HG02981 (cell line): ENCODE data around the gene STN1.

Source experiments
- ATAC-seq: cut with Tn5 transposase; IDR thresholded peaks from one replicate; pipeline ENCODE4 v1.9.1; 2021; ENCODE audit warnings: mild to moderate bottlenecking, moderate library complexity; ENCODE audit not compliant: unreplicated experiment

The STN1 gene

GRCh38 chr10:103895411-103896186 is 22.4 kb downstream of the STN1 start:
- no peak for ATAC-seq

DNA sequence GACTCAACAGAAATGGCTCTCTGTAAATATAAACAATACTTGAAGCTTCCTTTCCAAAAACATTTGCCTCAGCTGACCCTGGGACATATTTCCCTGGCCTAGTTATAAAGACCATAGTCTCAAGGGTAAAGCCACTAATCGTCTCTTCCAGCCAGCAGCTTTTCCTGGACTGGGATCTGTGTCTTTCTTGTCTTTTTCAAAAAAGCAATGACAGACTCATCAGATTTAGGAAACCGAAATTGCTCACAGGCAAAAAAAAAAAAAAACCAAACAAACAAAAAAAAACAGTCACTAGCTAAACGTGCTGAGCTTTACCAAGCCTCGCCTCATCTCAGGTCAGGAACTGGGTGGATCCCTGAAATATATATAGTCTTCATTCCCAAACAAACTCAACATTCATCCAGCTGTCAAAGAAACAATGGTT is 23.5 kb downstream of the STN1 start:
- ATAC-seq = no peak

DNA sequence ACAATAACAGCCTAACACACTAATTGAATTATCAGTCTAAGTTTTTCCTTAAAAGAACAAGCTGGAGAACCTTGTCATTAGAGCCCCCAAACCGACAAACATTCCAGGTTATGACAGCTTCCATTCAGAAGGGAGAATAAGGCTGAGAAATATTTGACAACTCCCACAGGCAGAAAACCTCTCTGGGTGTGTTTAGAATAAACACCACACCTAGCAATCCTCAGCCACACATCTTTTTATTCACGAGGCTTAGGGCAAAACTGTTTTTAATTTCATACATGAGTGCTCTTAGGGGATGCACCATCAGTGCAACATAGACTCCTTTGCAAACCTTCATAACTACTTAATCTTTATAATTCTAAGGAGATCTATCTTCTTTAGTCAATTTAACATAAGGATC is 24.2 kb downstream of the STN1 start:
- no peak for ATAC-seq

DNA sequence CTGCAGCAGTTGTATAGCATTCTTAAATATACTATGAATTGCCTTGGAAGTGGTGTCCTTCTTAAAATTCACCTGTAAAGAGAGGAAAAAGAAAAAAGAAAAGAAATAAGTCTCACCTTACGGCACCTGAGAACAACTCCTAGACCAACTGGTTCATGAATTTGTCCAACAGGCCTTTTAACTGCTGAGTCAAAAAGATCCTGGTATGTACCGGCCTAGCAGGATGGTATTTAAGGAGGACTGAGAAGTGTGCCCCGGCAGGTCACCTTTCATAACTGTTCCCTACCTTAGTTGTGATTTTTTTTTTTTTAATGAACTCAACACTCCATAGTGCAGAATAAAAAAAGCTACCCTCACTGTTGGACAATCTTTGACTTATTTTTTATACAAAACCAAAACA is 25.8 kb downstream of the STN1 start:
- no peak for ATAC-seq

GRCh38 chr10:103890688-103891087 is 27.3 kb downstream of the STN1 start:
- no peak for ATAC-seq

DNA sequence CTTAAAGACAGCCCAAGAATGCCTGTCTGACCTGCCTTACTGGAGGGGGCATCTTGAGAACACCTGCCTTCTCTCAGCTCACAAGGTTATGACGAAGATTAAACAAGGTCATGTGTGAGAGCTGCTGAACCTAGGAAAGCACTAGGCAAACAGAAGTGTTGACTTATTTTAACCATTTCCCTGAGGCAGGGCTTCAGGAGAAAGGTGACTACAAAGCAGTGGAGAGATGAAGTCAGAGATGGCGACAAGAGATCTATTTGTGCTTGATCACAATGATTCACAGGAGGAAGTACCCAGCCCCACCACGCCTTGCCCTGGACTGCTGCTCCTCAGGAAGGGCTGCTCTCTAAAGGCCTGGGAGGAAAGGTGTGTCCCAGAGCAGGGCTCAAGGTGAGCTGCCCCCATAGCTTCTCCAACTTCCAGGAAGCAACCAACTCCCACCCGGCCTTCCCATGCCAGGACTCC is 27.8 kb downstream of the STN1 start:
- ATAC-seq = no peak

GRCh38 chr10:103889121-103889720 is 28.8 kb downstream of the STN1 start:
- ATAC-seq = no peak

DNA sequence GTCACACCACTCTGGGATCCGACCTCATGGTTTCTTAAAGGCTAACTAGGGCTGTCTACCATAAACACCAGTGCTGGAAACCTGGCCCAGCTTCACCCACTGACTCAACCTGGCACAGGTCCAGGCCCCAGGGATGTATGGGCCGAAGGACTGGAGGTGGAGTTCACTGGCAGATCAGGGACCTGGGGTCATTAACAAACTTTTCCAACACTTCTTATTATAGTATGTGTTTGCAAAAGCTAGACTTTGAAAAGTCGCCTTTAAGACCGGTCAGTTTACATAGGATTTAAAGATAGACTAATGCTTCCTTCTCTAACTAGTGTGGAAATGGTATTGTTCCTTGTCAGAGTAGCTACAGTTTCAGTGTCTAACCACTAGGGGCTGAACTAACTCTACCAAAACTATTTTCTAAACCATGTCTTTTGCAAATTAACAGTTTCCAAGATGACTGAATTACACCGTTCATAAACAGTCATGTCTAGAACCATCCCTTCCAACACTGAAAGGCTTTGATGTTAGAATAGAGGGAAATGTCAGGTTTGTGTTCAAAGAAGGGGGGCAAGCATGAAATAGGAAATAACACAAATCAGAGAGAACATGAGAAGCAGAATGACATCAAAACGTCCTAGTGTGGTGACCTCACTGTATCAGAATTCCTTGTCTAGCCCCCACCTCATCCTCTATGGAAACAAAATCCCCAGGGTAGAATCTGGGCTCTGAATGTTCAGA is 29.7 kb downstream of the STN1 start:
- ATAC-seq = no peak

- ATAC-seq = no peak
These were observed 32.4 kb downstream of the STN1 start for GRCh38 chr10:103885617-103886016.

- no peak for ATAC-seq
These were observed 33.3 kb downstream of the STN1 start for GRCh38 chr10:103884681-103885139.

- ATAC-seq = no peak
These were observed 35.5 kb downstream of the STN1 start for GRCh38 chr10:103882285-103883007.

- no peak for ATAC-seq
These were observed 36.3 kb downstream of the STN1 start for GRCh38 chr10:103881416-103882284.

- ATAC-seq = no peak
These were observed 38.2 kb downstream of the STN1 start for GRCh38 chr10:103879831-103880230.

DNA sequence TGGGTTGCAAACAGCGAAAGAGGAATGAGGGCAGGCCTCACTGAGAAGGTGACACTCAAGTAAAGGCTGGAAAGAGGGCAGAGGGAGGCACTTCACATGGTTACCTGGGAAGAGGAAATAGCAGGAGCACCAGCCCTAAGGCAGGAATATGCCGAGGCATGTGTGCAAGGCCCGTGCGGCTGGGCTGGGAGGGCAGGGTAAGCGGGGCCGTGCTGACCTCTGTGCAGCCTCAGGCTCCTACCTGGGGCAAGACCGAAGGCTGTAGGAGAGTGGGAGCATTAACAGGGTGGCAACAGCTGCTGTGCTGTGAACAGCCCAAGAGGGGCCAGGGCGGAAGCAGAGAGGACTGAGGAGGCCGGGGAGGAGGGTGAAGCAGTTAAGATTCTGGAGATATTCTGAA is 38.6 kb downstream of the STN1 start:
- no peak for ATAC-seq

GRCh38 chr10:103877861-103878260 is 40.1 kb downstream of the STN1 start:
- no peak for ATAC-seq

GRCh38 chr10:103876155-103876554 is 41.8 kb downstream of the STN1 start:
- no peak for ATAC-seq

- ATAC-seq = no peak
These were observed 43.3 kb downstream of the STN1 start for GRCh38 chr10:103874730-103875129.

GRCh38 chr10:103872137-103872931 is 45.6 kb downstream of the STN1 start:
- no peak for ATAC-seq

DNA sequence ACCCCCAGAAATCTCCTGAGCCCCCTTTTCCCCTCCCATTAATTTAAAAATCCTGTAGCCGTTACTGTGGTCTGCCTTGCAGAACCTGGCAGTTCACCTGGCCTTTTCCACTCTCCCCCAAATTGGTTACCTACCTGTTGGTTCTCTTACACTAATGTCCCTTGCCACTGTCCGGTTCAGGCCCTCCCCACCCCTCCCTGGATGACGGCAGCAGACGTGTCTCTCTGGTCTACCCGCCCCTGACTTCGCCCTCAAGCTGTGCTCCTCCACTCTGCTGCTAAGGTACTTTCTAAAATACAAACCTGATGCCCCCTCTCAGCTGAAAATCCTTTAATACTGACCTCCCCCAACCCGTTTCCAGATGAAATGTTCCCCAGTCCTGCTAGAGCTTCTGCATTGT is 47.0 kb downstream of the STN1 start:
- ATAC-seq = no peak
